ENCODE results near the gene RNF152. TPM values are rescaled to one million over a fixed set of nuclear protein-coding genes. Genes with fewer than 3 reads are reported as not detected.
A peak's percentile ranks its signal among the peaks of the same experiment; 100 is the strongest.

RNF152 gene
- total RNA-seq, 2 donors from 2014 or later, result 90.8 to 119 TPM

- WGBS, 2 experiments (ENCODE audit: insufficient coverage in 1 of 2, insufficient read length in 1 of 2), result 96 to 100% methylated on average over 1 to 2 of the region's 2 CpGs
- Histone ChIP-seq H3K27ac (ENCODE audit: low read depth, low read length) (no peak overlapping the region), H3K9ac (ENCODE audit: extremely low read depth, low read length, poor library complexity, severe bottlenecking) (no peak overlapping the region), H3K27me3 (ENCODE audit: control insufficient read depth, insufficient read depth, low read length, poor library complexity, severe bottlenecking) (no peaks in the 10 kb centered on the region), H3K4me1 (ENCODE audit: control insufficient read depth, insufficient read depth, low read length) (no peaks in the 10 kb centered on the region), H3K9me3 (ENCODE audit: control insufficient read depth, low read length) (peaks cover 6% of the 10 kb centered on the region), H3K4me3 (ENCODE audit: low read length) (no peak overlapping the region), H3K36me3 (ENCODE audit: control insufficient read depth, insufficient read depth, low read length) (no peaks in the 10 kb centered on the region)
- H3K9me3 Mint-ChIP-seq, result no peaks in the 10 kb centered on the region
- H3K27ac Mint-ChIP-seq, result no peak overlapping the region
- peaks cover 12% of the 10 kb centered on the region for H3K4me1 Mint-ChIP-seq
- DNase-seq, result no peak
- no peak for TF ChIP-seq CTCF (conservative IDR thresholded peaks at IDR 0.05)
- H3K36me3 Mint-ChIP-seq (ENCODE audit: low read depth), result no peaks in the 10 kb centered on the region
- peaks cover 2% of the 10 kb centered on the region for H3K27me3 Mint-ChIP-seq (ENCODE audit: insufficient read depth)
- no peak overlapping the region for H3K4me3 Mint-ChIP-seq
These were observed 126.4 kb downstream of the RNF152 start for GRCh38 chr18:61766266-61766884.

GRCh38 chr18:61765097-61765496 is 127.7 kb downstream of the RNF152 start:
- 92 to 94% methylated on average over 6 of the region's 6 CpGs for WGBS, 2 experiments (ENCODE audit: insufficient coverage in 1 of 2, insufficient read length in 1 of 2)
- peaks cover 2% of the 10 kb centered on the region for H3K27me3 Mint-ChIP-seq (ENCODE audit: insufficient read depth)
- no peaks in the 10 kb centered on the region for H3K27me3 ChIP-seq (ENCODE audit: control insufficient read depth, insufficient read depth, low read length, poor library complexity, severe bottlenecking)
- no peak overlapping the region for H3K4me3 Mint-ChIP-seq
- peaks cover 3% of the 10 kb centered on the region for H3K9me3 Mint-ChIP-seq
- H3K4me1 ChIP-seq (ENCODE audit: control insufficient read depth, insufficient read depth, low read length), result no peaks in the 10 kb centered on the region
- no peak overlapping the region for H3K27ac ChIP-seq (ENCODE audit: low read depth, low read length)
- no peak for TF ChIP-seq CTCF (conservative IDR thresholded peaks at IDR 0.05)
- H3K4me3 ChIP-seq (ENCODE audit: low read length), result no peak overlapping the region
- H3K36me3 Mint-ChIP-seq (ENCODE audit: low read depth), result no peaks in the 10 kb centered on the region
- H3K4me1 Mint-ChIP-seq, result peaks cover 18% of the 10 kb centered on the region
- H3K36me3 ChIP-seq (ENCODE audit: control insufficient read depth, insufficient read depth, low read length), result no peaks in the 10 kb centered on the region
- H3K9me3 ChIP-seq (ENCODE audit: control insufficient read depth, low read length), result peaks cover 6% of the 10 kb centered on the region
- H3K27ac Mint-ChIP-seq, result peak overlapping the region; percentile 31
- no peak for DNase-seq
- no peak overlapping the region for H3K9ac ChIP-seq (ENCODE audit: extremely low read depth, low read length, poor library complexity, severe bottlenecking)

GRCh38 chr18:61764381-61764780 is 128.4 kb downstream of the RNF152 start:
- Histone ChIP-seq H3K36me3 (ENCODE audit: control insufficient read depth, insufficient read depth, low read length) (no peaks in the 10 kb centered on the region), H3K9ac (ENCODE audit: extremely low read depth, low read length, poor library complexity, severe bottlenecking) (no peak overlapping the region), H3K27ac (ENCODE audit: low read depth, low read length) (no peak overlapping the region), H3K4me1 (ENCODE audit: control insufficient read depth, insufficient read depth, low read length) (no peaks in the 10 kb centered on the region), H3K9me3 (ENCODE audit: control insufficient read depth, low read length) (peaks cover 9% of the 10 kb centered on the region), H3K4me3 (ENCODE audit: low read length) (no peak overlapping the region), H3K27me3 (ENCODE audit: control insufficient read depth, insufficient read depth, low read length, poor library complexity, severe bottlenecking) (no peaks in the 10 kb centered on the region)
- H3K36me3 Mint-ChIP-seq (ENCODE audit: low read depth), result no peaks in the 10 kb centered on the region
- peaks cover 18% of the 10 kb centered on the region for H3K4me1 Mint-ChIP-seq
- peaks cover 3% of the 10 kb centered on the region for H3K9me3 Mint-ChIP-seq
- TF ChIP-seq CTCF (conservative IDR thresholded peaks at IDR 0.05), result no peak
- 85 to 92% methylated on average over 2 of the region's 2 CpGs for WGBS, 2 experiments (ENCODE audit: insufficient coverage in 1 of 2, insufficient read length in 1 of 2)
- H3K4me3 Mint-ChIP-seq, result no peak overlapping the region
- H3K27me3 Mint-ChIP-seq (ENCODE audit: insufficient read depth), result peaks cover 2% of the 10 kb centered on the region
- no peak for DNase-seq
- no peak overlapping the region for H3K27ac Mint-ChIP-seq
